ENCODE results near the gene CHMP2A.

GRCh38 chr19:58538257-58539168 is 16.4 kb downstream of the CHMP2A start:
- no peak for TF ChIP-seq MAZ (IDR thresholded peaks at IDR 0.05; ENCODE audit: borderline replicate concordance, low read depth, low read length)
- TF ChIP-seq CHD2 (IDR thresholded peaks at IDR 0.05; ENCODE audit: low read length, partially characterized antibody): no peak
- TF ChIP-seq BHLHE40 (IDR thresholded peaks at IDR 0.05; ENCODE audit: low read depth, low read length): no peak
- no peak for TF ChIP-seq POLR2A (IDR thresholded peaks at IDR 0.05; ENCODE audit: low read length)

Data from A549 (cell line).